Neuron (in vitro differentiated cells): ENCODE data around the gene MECR.
A peak's percentile ranks its signal among the peaks of the same experiment; 100 is the strongest.

Experiments
- H2AFZ ChIP-seq: one replicate; pipeline ENCODE4 v1.6.1; 2013; ENCODE audit warnings: low read depth, mild to moderate bottlenecking, inconsistent platforms, low read length, moderate library complexity
- H3K27me3 ChIP-seq: one replicate; pipeline ENCODE4 v1.6.1; 2013; ENCODE audit warnings: low read length; ENCODE audit not compliant: insufficient read depth
- H3K36me3 ChIP-seq: one replicate; pipeline ENCODE4 v1.6.1; 2013; ENCODE audit warnings: low read length; ENCODE audit not compliant: insufficient read depth
- H3K4me1 ChIP-seq: one replicate; pipeline ENCODE4 v1.6.1; 2013; ENCODE audit warnings: low read length; ENCODE audit not compliant: insufficient read depth
- H3K4me3 ChIP-seq: 2 replicates; pipeline ENCODE4 v1.5.1; 2013; ENCODE audit warnings: mild to moderate bottlenecking, low read length, moderate library complexity
- H3K9me3 ChIP-seq: one replicate; pipeline ENCODE4 v1.6.1; 2013; ENCODE audit warnings: low read length

MECR gene

DNA sequence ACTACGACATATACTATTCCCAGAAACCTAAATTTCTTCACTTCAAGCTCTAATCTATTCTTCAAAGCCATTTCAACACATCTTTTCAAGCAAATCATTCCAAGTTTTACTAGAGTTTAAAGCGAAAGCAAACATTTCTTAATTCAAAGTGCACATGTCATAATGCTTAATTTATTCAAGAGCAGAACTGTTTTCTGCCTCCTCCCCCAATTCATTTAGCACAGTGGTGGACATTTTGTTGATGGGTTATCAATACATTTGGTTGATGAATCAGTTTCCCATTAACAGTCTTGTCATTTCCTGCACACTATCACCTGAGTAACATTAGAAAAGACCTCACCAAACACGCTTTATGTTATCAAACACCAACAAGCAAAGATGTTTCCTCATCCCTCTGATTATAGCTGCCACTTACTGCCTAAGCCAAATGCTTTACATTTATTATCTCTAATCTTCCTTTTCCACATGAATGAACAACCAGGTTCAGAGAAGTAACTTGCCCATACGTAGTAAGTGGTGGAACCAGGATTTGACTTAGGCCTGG lies 51.0 kb downstream of the MECR start:
- Histone ChIP-seq H3K4me1 (peaks cover 24% of the 10 kb centered on the region), H3K27me3 (no peaks in the 10 kb centered on the region), H3K36me3 (peaks cover 32% of the 10 kb centered on the region), H2AFZ (no peak overlapping the region), H3K4me3 (peak overlapping the region; percentile 84), H3K9me3 (no peaks in the 10 kb centered on the region)

- Histone ChIP-seq H3K4me3 (no peak overlapping the region), H3K27me3 (no peaks in the 10 kb centered on the region), H2AFZ (no peak overlapping the region), H3K36me3 (peaks cover 36% of the 10 kb centered on the region), H3K4me1 (peaks cover 21% of the 10 kb centered on the region), H3K9me3 (no peaks in the 10 kb centered on the region)
These were observed 53.6 kb downstream of the MECR start for GRCh38 chr1:29177022-29177705.

GRCh38 chr1:29176576-29176975 lies 54.2 kb downstream of the MECR start:
- Histone ChIP-seq H3K36me3 (peaks cover 36% of the 10 kb centered on the region), H2AFZ (no peak overlapping the region), H3K4me1 (peaks cover 20% of the 10 kb centered on the region), H3K4me3 (no peak overlapping the region), H3K27me3 (no peaks in the 10 kb centered on the region), H3K9me3 (no peaks in the 10 kb centered on the region)

DNA sequence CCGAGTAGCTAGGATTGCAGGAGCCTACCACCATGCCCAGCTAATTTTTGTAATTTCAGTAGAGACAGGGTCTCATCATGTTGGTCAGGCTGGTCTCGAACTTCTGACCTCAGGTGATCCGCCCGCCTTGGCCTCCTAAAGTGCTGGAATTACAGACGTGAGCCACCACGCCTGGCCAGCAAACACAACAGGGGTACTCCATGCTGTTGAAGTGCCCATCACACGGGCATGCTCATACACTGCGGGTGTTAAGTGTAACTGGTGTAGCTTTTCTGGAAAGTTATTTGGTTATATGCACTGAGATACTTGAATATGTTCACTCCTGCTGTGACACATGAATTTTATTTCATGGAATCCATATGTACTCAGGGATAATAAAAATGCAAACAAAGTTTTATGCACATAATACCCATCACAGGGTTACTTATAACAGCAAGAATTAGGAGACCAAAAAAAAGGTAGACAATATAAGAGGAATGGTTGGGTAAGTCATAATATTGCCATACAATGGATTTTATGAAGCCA lies 58.3 kb downstream of the MECR start:
- H3K36me3 ChIP-seq: peaks cover 48% of the 10 kb centered on the region
- no peaks in the 10 kb centered on the region for H3K27me3 ChIP-seq
- no peaks in the 10 kb centered on the region for H3K4me1 ChIP-seq

GRCh38 chr1:29171521-29171920 lies 59.2 kb downstream of the MECR start:
- Histone ChIP-seq H3K27me3 (no peaks in the 10 kb centered on the region), H2AFZ (no peak overlapping the region), H3K4me1 (no peaks in the 10 kb centered on the region), H3K36me3 (peaks cover 50% of the 10 kb centered on the region), H3K4me3 (no peak overlapping the region), H3K9me3 (no peaks in the 10 kb centered on the region)

More for the DNA sequence above, 58.3 kb downstream of the MECR start:
- no peak overlapping the region for H2AFZ ChIP-seq
- no peaks in the 10 kb centered on the region for H3K9me3 ChIP-seq
- H3K4me3 ChIP-seq: no peak overlapping the region

DNA sequence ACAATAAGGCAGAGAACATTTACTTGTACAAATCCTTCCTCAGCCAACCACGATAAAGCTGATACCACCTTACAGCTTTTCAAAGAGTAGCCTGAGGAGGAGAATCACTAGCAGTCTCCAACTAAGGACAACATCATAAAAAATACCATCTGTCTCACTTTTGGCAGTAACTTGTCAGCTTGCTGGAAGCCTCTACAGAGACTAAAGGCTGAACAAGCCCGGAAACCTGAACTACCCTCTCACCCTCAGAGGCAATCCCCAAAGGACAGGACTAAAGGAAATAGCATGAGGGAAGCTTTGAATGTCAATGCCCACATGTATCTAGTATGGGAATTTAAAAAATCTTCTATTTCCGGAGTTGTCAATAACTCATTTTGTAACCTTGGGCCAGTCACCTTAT lies 59.6 kb downstream of the MECR start:
- Histone ChIP-seq H3K4me3 (no peak overlapping the region), H2AFZ (no peak overlapping the region), H3K36me3 (peaks cover 50% of the 10 kb centered on the region), H3K27me3 (no peaks in the 10 kb centered on the region), H3K4me1 (peaks cover 3% of the 10 kb centered on the region), H3K9me3 (no peaks in the 10 kb centered on the region)

DNA sequence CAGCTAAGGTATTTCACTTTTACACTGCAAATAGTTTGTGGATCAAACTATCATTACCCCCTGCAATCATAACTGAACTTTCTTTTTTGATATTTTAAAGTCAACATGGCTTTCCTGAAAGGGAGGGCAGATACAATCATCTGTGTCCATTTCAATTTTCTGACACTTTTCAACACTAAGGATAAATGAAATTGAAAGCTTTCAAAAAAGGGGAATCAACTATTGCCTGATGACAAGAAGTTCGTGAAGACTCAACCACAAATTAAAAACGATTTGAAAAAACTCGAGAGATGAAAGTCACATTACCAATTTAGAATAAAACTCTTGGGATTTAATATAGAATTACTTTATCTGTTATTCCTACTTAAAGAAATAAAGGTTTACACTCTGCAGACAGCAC lies 60.8 kb downstream of the MECR start:
- Histone ChIP-seq H3K36me3 (peaks cover 56% of the 10 kb centered on the region), H3K4me3 (no peak overlapping the region), H3K27me3 (no peaks in the 10 kb centered on the region), H3K4me1 (peaks cover 14% of the 10 kb centered on the region), H2AFZ (no peak overlapping the region), H3K9me3 (no peaks in the 10 kb centered on the region)

- Histone ChIP-seq H2AFZ (no peak overlapping the region), H3K4me1 (peaks cover 32% of the 10 kb centered on the region), H3K36me3 (peaks cover 56% of the 10 kb centered on the region), H3K9me3 (no peaks in the 10 kb centered on the region), H3K27me3 (no peaks in the 10 kb centered on the region), H3K4me3 (no peak overlapping the region)
These were observed 62.8 kb downstream of the MECR start for GRCh38 chr1:29167904-29168303.

GRCh38 chr1:29166291-29166878 lies 64.3 kb downstream of the MECR start:
- Histone ChIP-seq H3K9me3 (no peaks in the 10 kb centered on the region), H3K36me3 (peaks cover 62% of the 10 kb centered on the region), H3K4me1 (peaks cover 32% of the 10 kb centered on the region), H3K4me3 (no peak overlapping the region), H3K27me3 (no peaks in the 10 kb centered on the region), H2AFZ (no peak overlapping the region)

- Histone ChIP-seq H3K4me1 (peaks cover 32% of the 10 kb centered on the region), H3K27me3 (no peaks in the 10 kb centered on the region), H3K4me3 (no peak overlapping the region), H3K36me3 (peaks cover 60% of the 10 kb centered on the region), H2AFZ (no peak overlapping the region), H3K9me3 (no peaks in the 10 kb centered on the region)
These were observed 66.1 kb downstream of the MECR start for GRCh38 chr1:29164588-29164987.

DNA sequence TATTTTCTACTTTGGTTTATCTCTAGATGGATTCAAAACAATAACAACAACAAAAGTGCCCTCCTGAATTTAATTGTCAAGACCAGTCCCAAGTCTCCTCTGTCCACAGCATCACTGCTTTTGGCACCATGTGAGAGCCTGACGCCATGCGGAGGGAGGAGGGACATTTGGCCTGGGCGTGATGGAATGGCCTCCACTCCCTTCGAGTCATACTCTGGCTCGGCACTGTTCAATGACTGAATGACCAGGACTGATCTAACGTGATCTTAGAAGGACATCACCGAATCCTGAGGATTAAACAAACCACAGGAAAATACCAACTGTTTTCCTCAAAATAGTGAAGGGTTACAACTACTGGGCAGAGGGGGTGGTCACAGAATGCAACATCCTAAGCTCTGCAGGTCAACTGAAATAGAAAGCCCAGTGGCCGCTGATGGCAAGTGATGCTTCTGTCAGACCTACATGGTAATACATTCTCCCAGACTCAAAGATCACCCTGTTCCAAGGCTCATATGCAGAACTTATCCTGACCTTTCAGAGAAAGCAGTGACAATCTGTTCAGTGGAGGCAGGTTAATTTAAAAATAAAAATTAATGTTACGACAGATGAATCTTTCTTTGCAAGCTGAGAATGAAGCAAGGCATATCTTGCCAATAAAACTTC lies 68.1 kb downstream of the MECR start:
- Histone ChIP-seq H2AFZ (no peak overlapping the region), H3K4me1 (peaks cover 32% of the 10 kb centered on the region), H3K9me3 (no peaks in the 10 kb centered on the region), H3K4me3 (no peak overlapping the region), H3K36me3 (peaks cover 61% of the 10 kb centered on the region), H3K27me3 (no peaks in the 10 kb centered on the region)

- H3K4me3 ChIP-seq: no peak overlapping the region
- peaks cover 62% of the 10 kb centered on the region for H3K36me3 ChIP-seq
- no peaks in the 10 kb centered on the region for H3K27me3 ChIP-seq
- H3K9me3 ChIP-seq: no peaks in the 10 kb centered on the region
- no peak overlapping the region for H2AFZ ChIP-seq
- peaks cover 32% of the 10 kb centered on the region for H3K4me1 ChIP-seq
These were observed 68.7 kb downstream of the MECR start for GRCh38 chr1:29162025-29162424.

- Histone ChIP-seq H2AFZ (no peak overlapping the region), H3K36me3 (peaks cover 69% of the 10 kb centered on the region), H3K9me3 (no peaks in the 10 kb centered on the region), H3K4me3 (no peak overlapping the region), H3K27me3 (no peaks in the 10 kb centered on the region), H3K4me1 (peaks cover 16% of the 10 kb centered on the region)
These were observed 71.0 kb downstream of the MECR start for GRCh38 chr1:29159773-29160172.
